Effector memory CD4-positive, alpha-beta T cell (primary cell): ENCODE measurements around the gene CLC.
A peak's percentile ranks its signal among the peaks of the same experiment; 100 is the strongest.
"Not testable (repeated sequence)": the region's sequence is repeated elsewhere in the genome, so short reads cannot be mapped to it uniquely, and the experiment has no call there.

ENCODE experiments used
- DNase-seq, 3 donors: peaks; one replicate each; pipeline ENCODE4 v3.0.0-alpha.2; 2020
- H3K27ac ChIP-seq: 2 replicates; pipeline ENCODE4 v1.7.0; 2013; ENCODE audit warnings: mild to moderate bottlenecking, low read length, moderate library complexity; ENCODE audit not compliant: insufficient read depth, poor library complexity, severe bottlenecking
- H3K27me3 ChIP-seq: replicated peaks from 2 replicates; pipeline ENCODE4 v1.7.0; 2013; ENCODE audit warnings: mild to moderate bottlenecking, low read length; ENCODE audit not compliant: insufficient read depth, control insufficient read depth, poor library complexity, severe bottlenecking
- H3K36me3 ChIP-seq: 2 replicates; pipeline ENCODE4 v1.7.0; 2013; ENCODE audit warnings: mild to moderate bottlenecking, low read length, moderate library complexity; ENCODE audit not compliant: control insufficient read depth, insufficient read depth
- H3K4me1 ChIP-seq: 2 replicates; pipeline ENCODE4 v1.7.0; 2013; ENCODE audit warnings: low read length, mild to moderate bottlenecking; ENCODE audit not compliant: control insufficient read depth, insufficient read depth, poor library complexity, severe bottlenecking
- H3K4me3 ChIP-seq: 2 replicates; pipeline ENCODE4 v1.7.0; 2013; ENCODE audit warnings: low read length, low read depth, mild to moderate bottlenecking; ENCODE audit not compliant: insufficient read depth, poor library complexity, severe bottlenecking
- H3K9me3 ChIP-seq: 2 replicates; pipeline ENCODE4 v1.7.0; 2013; ENCODE audit warnings: mild to moderate bottlenecking, low read length, moderate library complexity; ENCODE audit not compliant: control insufficient read depth
- total RNA-seq, 3 donors: gene quantifications; one replicate each; lab custom pipeline; 2026; lab: John Stamatoyannopoulos, UW

CLC gene
- 0 to 2.3 (median 0.09) reads per million in 3 donors for total RNA-seq

DNA sequence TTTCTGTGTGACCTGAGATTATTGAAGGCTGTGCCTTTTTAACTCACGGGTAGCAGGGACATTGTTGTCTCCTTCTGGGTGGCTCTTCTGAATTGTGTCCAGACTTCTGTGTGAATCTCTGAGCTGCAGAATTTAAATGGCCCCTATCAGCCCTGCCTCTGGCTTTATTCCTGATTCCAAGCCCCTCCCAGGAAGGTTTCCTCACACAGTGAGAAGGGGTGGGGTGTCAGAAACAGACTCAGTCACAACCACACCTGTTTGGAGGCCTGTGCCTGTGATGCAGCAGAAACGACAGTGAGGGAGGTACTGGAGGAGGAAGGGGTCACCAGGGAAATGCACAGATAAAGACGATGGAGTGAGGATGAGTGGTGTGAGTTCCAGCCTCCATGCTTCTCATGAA lies at the start of gene CLC:
Gene CLC, minus strand, starts transcription at position 139 of the 400 bp plus-strand sequence. Its CDS starts 77 bp downstream, at position 62.
- Histone ChIP-seq H3K4me3 (no peak within 1 kb of the TSS), H3K9me3 (no peaks in the 10 kb centered on the region), H3K4me1 (no peaks in the 10 kb centered on the region), H3K27ac (no peak within 1 kb of the TSS), H3K36me3 (no peaks in the 10 kb centered on the region), H3K27me3 (no peaks in the 10 kb centered on the region)
- no peak for DNase-seq

DNA sequence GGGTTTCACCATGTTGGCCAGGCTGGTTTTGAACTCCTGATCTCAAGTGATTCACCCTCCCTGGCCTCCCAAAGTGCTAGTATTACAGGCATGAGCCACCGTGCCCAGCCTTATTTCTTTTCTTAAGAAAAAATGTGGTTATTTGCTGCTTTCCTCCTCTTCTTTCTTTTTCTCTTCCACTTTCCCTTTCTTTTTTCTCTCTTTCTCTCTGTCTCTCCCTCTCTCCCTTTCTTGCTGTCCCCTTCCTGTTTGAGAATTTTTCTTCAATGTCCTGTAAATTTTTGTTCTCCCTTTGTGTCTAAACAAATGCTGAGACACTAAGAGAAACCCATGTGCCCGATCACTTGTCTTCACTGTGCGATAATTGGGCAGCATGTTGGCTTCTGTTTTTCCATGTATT lies 43.1 kb upstream of the CLC start:
- Histone ChIP-seq H3K27ac (no peak overlapping the region), H3K4me3 (no peak overlapping the region), H3K27me3 (peaks cover 9% of the 10 kb centered on the region), H3K4me1 (no peaks in the 10 kb centered on the region), H3K36me3 (no peaks in the 10 kb centered on the region), H3K9me3 (no peaks in the 10 kb centered on the region)
- no peak for DNase-seq

DNA sequence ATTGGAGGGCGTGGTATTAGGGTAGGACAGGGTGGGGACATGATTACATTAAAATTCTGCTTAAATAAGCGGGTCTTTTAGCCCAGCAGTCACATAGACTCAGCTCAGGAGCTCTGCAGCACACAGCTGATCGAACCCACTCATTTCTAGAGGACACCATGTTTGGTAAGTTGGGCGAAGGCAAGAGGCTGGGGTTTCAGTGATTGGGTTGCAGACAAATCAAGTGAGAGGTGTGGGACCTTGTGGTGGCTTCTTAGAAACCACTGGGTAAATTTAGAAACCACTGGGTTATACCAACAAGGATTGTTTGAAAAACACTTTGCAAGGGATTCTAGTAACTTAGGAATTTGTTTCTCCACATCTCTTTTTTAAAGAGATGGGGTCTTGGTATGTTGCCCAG lies 40.9 kb upstream of the CLC start, which contains the start of gene LEUTX:
Gene LEUTX, plus strand, starts transcription at position 92 of the 400 bp plus-strand sequence. Its CDS starts 67 bp downstream, at position 159.
- H3K4me1 ChIP-seq: no peaks in the 10 kb centered on the region
- H3K36me3 ChIP-seq: no peaks in the 10 kb centered on the region
- DNase-seq: no peak
- H3K27ac ChIP-seq: no peak within 1 kb of the TSS
- no peak within 1 kb of the TSS for H3K4me3 ChIP-seq
- H3K9me3 ChIP-seq: no peaks in the 10 kb centered on the region
- H3K27me3 ChIP-seq: no peaks in the 10 kb centered on the region

DNA sequence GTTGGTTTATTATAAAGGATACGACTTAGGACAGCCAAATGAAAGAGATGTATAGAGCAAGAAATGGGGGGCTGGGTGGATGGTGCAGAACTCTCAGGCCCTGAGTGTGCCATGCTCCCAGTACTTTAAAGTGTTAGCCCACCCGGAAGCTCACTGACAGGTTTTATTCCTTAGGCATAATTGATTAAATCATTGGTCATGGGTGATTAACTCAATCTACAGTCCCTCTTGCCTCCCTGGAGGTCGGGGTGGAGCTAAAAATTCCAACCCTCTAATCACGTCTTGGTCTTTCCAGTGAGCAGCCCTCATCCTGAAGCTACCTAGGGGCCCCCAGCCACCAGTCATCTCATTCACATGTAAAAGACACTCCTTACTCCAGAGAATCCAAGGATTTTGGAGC lies 31.0 kb upstream of the CLC start:
- no peak overlapping the region for H3K27ac ChIP-seq
- no peak for DNase-seq
- H3K4me3 ChIP-seq: no peak overlapping the region
- H3K4me1 ChIP-seq: no peaks in the 10 kb centered on the region
- no peaks in the 10 kb centered on the region for H3K27me3 ChIP-seq
- H3K9me3 ChIP-seq: no peaks in the 10 kb centered on the region
- no peaks in the 10 kb centered on the region for H3K36me3 ChIP-seq

- no peaks in the 10 kb centered on the region for H3K36me3 ChIP-seq
Measured at GRCh38 chr19:39768334-39768733, 30.5 kb upstream of the CLC start.

GRCh38 chr19:39765091-39766076 lies 27.6 kb upstream of the CLC start:
- Histone ChIP-seq H3K4me3 (no peak overlapping the region), H3K9me3 (no peaks in the 10 kb centered on the region), H3K27ac (no peak overlapping the region), H3K27me3 (no peaks in the 10 kb centered on the region), H3K36me3 (no peaks in the 10 kb centered on the region), H3K4me1 (no peaks in the 10 kb centered on the region)
- DNase-seq: peak in 2 of 3 donors; percentile 1 to 24

More at GRCh38 chr19:39768334-39768733, 30.5 kb upstream of the CLC start:
- Histone ChIP-seq H3K4me3 (no peak overlapping the region), H3K27me3 (no peaks in the 10 kb centered on the region), H3K27ac (no peak overlapping the region), H3K4me1 (no peaks in the 10 kb centered on the region), H3K9me3 (no peaks in the 10 kb centered on the region)
- no peak for DNase-seq

DNA sequence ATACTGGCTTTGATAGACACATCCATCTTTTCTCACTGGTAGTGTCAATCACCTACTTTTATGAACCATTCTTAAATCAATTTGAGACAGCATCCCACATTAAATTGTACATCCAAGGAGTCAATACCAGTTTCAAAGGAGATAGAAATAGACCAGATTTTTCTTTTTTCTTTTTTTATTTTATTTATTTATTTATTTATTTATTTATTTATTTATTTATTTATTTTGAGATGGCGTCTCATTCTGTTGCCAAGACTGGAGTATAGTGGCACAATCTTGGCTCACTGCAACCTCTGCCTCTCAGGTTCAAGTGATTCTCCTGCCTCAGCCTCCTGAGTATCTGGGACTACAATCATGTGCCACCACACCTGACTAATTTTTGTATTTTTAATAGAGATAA lies 24.0 kb upstream of the CLC start:
- DNase-seq, H3K4me3 ChIP-seq, H3K36me3 ChIP-seq, H3K27ac ChIP-seq, H3K9me3 ChIP-seq, H3K4me1 ChIP-seq, H3K27me3 ChIP-seq: not testable (repeated sequence)

DNA sequence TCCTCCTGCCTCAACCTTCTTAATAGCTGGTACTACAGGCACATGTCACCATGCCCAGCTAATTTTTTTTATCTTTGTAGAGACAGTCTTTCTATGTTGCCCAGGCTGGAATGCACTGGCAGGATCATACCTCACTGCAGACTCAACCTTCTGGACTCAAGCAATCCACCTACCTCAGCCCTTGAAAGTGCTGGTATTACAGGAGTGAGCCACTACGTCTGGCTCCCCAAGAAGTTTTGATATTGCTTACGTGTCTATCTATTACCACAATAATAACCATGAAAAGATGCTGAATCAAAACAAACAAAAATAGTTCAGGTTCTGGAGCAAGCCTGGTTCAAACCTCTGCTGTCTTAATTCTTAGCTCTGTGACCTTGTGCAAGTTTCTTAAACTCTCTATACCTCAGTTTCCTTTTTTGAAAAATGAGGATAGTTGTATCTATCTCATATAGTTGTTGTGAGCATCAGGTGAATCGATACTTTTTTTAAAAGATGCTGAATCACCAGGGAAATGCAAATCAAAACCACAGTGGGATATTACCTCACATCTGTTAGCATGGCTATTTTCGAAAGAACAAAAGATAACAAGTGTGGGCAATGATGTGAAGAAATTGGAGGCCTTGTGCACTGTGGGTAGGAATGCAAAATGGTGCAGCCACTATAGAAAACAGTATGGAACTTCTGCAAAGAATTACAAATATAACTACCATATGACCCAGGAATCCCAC lies 21.8 kb upstream of the CLC start:
- Histone ChIP-seq H3K27ac (no peak overlapping the region), H3K9me3 (no peaks in the 10 kb centered on the region), H3K36me3 (no peaks in the 10 kb centered on the region), H3K4me3 (no peak overlapping the region), H3K27me3 (no peaks in the 10 kb centered on the region), H3K4me1 (no peaks in the 10 kb centered on the region)
- no peak for DNase-seq

DNA sequence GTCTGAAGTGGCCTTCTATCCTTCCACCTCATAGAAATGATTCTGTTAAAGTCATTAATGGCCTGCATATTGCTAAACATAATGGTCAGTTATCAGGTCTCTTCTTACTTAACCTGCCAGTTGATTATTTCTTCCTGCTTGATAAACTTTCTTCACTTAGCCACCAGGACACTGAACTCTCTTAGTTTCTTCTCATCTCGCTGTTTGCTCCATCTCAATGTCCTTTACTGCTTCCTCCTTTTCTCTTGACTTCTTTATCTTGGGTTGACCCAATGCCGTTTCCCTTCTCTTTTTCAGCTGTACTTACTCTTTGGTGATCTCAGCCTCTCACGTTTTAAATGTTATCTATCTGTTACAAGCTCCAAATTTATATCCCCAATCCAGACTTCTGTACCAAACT lies 17.1 kb upstream of the CLC start:
- no peak for DNase-seq
- H3K4me1 ChIP-seq: no peaks in the 10 kb centered on the region
- H3K4me3 ChIP-seq: no peak overlapping the region
- no peaks in the 10 kb centered on the region for H3K9me3 ChIP-seq
- no peaks in the 10 kb centered on the region for H3K27me3 ChIP-seq
- no peak overlapping the region for H3K27ac ChIP-seq
- H3K36me3 ChIP-seq: no peaks in the 10 kb centered on the region

- Histone ChIP-seq H3K9me3 (no peaks in the 10 kb centered on the region), H3K4me3 (no peak overlapping the region), H3K36me3 (no peaks in the 10 kb centered on the region), H3K27ac (no peak overlapping the region), H3K4me1 (no peaks in the 10 kb centered on the region), H3K27me3 (no peaks in the 10 kb centered on the region)
- DNase-seq: no peak
Measured at GRCh38 chr19:39754544-39754943, 16.7 kb upstream of the CLC start.
